Activated CD4-positive, alpha-beta memory T cell treated with anti-CD3 and anti-CD28 coated beads, Interleukin-2, amount 10 ng/mL, durations not matched to agents 7 days and 5 days (primary cell): ENCODE data around the gene RPL39L. TPM values are rescaled to one million over a fixed set of nuclear protein-coding genes. Genes with fewer than 3 reads are reported as not detected.
"Not testable (repeated sequence)": the region's sequence is repeated elsewhere in the genome, so short reads cannot be mapped to it uniquely, and the experiment has no call there.

Source experiments
- CTCF ChIA-PET: fragments of 350-600 bp; sonication (Branson Sonifier 250); formaldehyde crosslinking; loops from one replicate; lab custom pipeline; 2021; ENCODE audit warnings: antibody characterized with exemption, inconsistent platforms; lab: Charles Lee
- POLR2A ChIA-PET: fragments of 350-600 bp; sonication (Branson Sonifier 250); formaldehyde crosslinking; loops from one replicate; lab custom pipeline; 2021; ENCODE audit warnings: antibody characterized with exemption; lab: Charles Lee
- DNase-seq: peaks from one replicate; pipeline ENCODE4 v3.0.0-alpha.2; 2020
- H3K27ac Mint-ChIP-seq: one replicate; pipeline ENCODE4 v1.8.0; 2021; ENCODE audit warnings: mild to moderate bottlenecking, mixed read lengths
- H3K27me3 Mint-ChIP-seq: one replicate; pipeline ENCODE4 v1.8.0; 2021; ENCODE audit warnings: mixed read lengths
- H3K36me3 Mint-ChIP-seq: one replicate; pipeline ENCODE4 v1.8.0; 2021; ENCODE audit warnings: low read depth, mixed read lengths
- H3K4me1 Mint-ChIP-seq: one replicate; pipeline ENCODE4 v1.8.0; 2021; ENCODE audit warnings: mixed read lengths
- H3K4me3 Mint-ChIP-seq: one replicate; pipeline ENCODE4 v1.8.0; 2021; ENCODE audit warnings: mild to moderate bottlenecking, mixed read lengths
- H3K9me3 Mint-ChIP-seq: one replicate; pipeline ENCODE4 v1.8.0; 2021; ENCODE audit warnings: mixed read lengths
- total RNA-seq, 2 experiments: library from RNA; stranded (reverse); gene quantifications; one replicate each; pipeline ENCODE4 v1.2.3, GENCODE V29; 2021

RPL39L gene
- total RNA-seq, 2 experiments from 2014 or later: 23.0 to 23.1 TPM

- POLR2A ChIA-PET: interaction anchor here (1.6 kb wide), 1 partner anchor 352 kb away, joined by 6 read pairs; the partner anchor contains the start of gene EIF4A2
These were observed 4.1 kb downstream of the RPL39L start for GRCh38 chr3:187135172-187135690.

GRCh38 chr3:187133181-187133580, 6.1 kb downstream of the RPL39L start:
- H3K4me3 Mint-ChIP-seq, DNase-seq, POLR2A ChIA-PET, H3K27me3 Mint-ChIP-seq, H3K27ac Mint-ChIP-seq: not testable (repeated sequence)
- CTCF ChIA-PET: interaction anchor here (0.5 to 1.2 kb wide), 2 partner anchors 16 to 21 kb away, joined by 3 read pairs; no protein-coding TSS in a partner anchor
- Mint-ChIP-seq H3K4me1 (peaks cover 53% of the 10 kb centered on the region), H3K9me3 (peaks cover 17% of the 10 kb centered on the region), H3K36me3 (peaks cover 61% of the 10 kb centered on the region)

More at GRCh38 chr3:187135172-187135690, 4.1 kb downstream of the RPL39L start:
- Mint-ChIP-seq H3K4me1 (peaks cover 53% of the 10 kb centered on the region), H3K36me3 (peaks cover 52% of the 10 kb centered on the region), H3K9me3 (peaks cover 14% of the 10 kb centered on the region)
- H3K4me3 Mint-ChIP-seq, H3K27ac Mint-ChIP-seq, DNase-seq, H3K27me3 Mint-ChIP-seq: not testable (repeated sequence)
- CTCF ChIA-PET: interaction anchor here (1.3 to 1.5 kb wide), 2 partner anchors 23 to 25 kb away, joined by 3 to 6 read pairs; no protein-coding TSS in a partner anchor

GRCh38 chr3:187132666-187133065, 6.6 kb downstream of the RPL39L start:
- H3K4me3 Mint-ChIP-seq: no peak overlapping the region
- H3K27me3 Mint-ChIP-seq: no peaks in the 10 kb centered on the region
- H3K9me3 Mint-ChIP-seq: peaks cover 17% of the 10 kb centered on the region
- DNase-seq: no peak
- CTCF ChIA-PET: interaction anchor here (1.2 kb wide), 1 partner anchor 17 kb away, joined by 3 read pairs; no protein-coding TSS in a partner anchor
- POLR2A ChIA-PET: no interaction called here
- H3K36me3 Mint-ChIP-seq: peaks cover 63% of the 10 kb centered on the region
- H3K27ac Mint-ChIP-seq: no peak overlapping the region
- peaks cover 51% of the 10 kb centered on the region for H3K4me1 Mint-ChIP-seq

GRCh38 chr3:187131981-187132380, 7.3 kb downstream of the RPL39L start:
- Mint-ChIP-seq H3K27me3 (no peaks in the 10 kb centered on the region), H3K9me3 (peaks cover 17% of the 10 kb centered on the region), H3K27ac (no peak overlapping the region), H3K4me3 (no peak overlapping the region), H3K4me1 (peaks cover 47% of the 10 kb centered on the region), H3K36me3 (peaks cover 66% of the 10 kb centered on the region)
- DNase-seq: no peak
- CTCF ChIA-PET: interaction anchor here (0.6 to 5.0 kb wide), 4 partner anchors 7 to 110 kb away, joined by 3 to 87 read pairs (median 6); partner anchors contain the start of gene RPL39L
- POLR2A ChIA-PET: interaction anchor here (1.6 to 4.3 kb wide), 2 partner anchors 7 to 9 kb away, joined by 6 to 32 read pairs; partner anchors contain the start of gene RPL39L

- CTCF ChIA-PET: interaction anchor here (0.6 to 5.0 kb wide), 5 partner anchors 9 to 1543 kb away, joined by 3 to 87 read pairs (median 9); partner anchors contain the start of gene RPL39L
- no peaks in the 10 kb centered on the region for H3K27me3 Mint-ChIP-seq
- POLR2A ChIA-PET: interaction anchor here (1.1 to 4.3 kb wide), 4 partner anchors 9 to 347 kb away, joined by 6 to 32 read pairs (median 6); partner anchors contain the start of genes EIF4A2 and RPL39L
- peaks cover 12% of the 10 kb centered on the region for H3K9me3 Mint-ChIP-seq
- H3K4me3 Mint-ChIP-seq: peak overlapping the region; percentile 65
- peaks cover 37% of the 10 kb centered on the region for H3K4me1 Mint-ChIP-seq
- DNase-seq: peak; percentile 47
- peaks cover 64% of the 10 kb centered on the region for H3K36me3 Mint-ChIP-seq
- peak overlapping the region; percentile 96 for H3K27ac Mint-ChIP-seq
These were observed 8.8 kb downstream of the RPL39L start for GRCh38 chr3:187130346-187131066.

GRCh38 chr3:187125319-187126031, 13.8 kb downstream of the RPL39L start:
- Mint-ChIP-seq H3K27ac (no peak overlapping the region), H3K4me1 (peaks cover 22% of the 10 kb centered on the region), H3K27me3 (no peaks in the 10 kb centered on the region), H3K9me3 (peaks cover 8% of the 10 kb centered on the region), H3K36me3 (peaks cover 46% of the 10 kb centered on the region), H3K4me3 (no peak overlapping the region)
- POLR2A ChIA-PET: interaction anchor here (1.6 kb wide), 1 partner anchor 342 kb away, joined by 4 read pairs; the partner anchor contains the start of gene EIF4A2
- CTCF ChIA-PET: interaction anchor here (1.5 kb wide), 1 partner anchor 24 kb away, joined by 4 read pairs; no protein-coding TSS in a partner anchor
- no peak for DNase-seq

GRCh38 chr3:187122261-187122660, 17.0 kb downstream of the RPL39L start:
- no peak overlapping the region for H3K27ac Mint-ChIP-seq
- peaks cover 5% of the 10 kb centered on the region for H3K4me1 Mint-ChIP-seq
- POLR2A ChIA-PET: interaction anchor here (1.0 kb wide), 1 partner anchor 17 kb away, joined by 3 read pairs; the partner anchor contains the start of gene RPL39L
- DNase-seq: no peak
- H3K4me3 Mint-ChIP-seq: no peak overlapping the region
- H3K36me3 Mint-ChIP-seq: peaks cover 18% of the 10 kb centered on the region
- peaks cover 5% of the 10 kb centered on the region for H3K9me3 Mint-ChIP-seq
- no peaks in the 10 kb centered on the region for H3K27me3 Mint-ChIP-seq
- CTCF ChIA-PET: interaction anchor here (1.3 to 2.0 kb wide), 2 partner anchors 9 to 17 kb away, joined by 5 to 9 read pairs; partner anchors contain the start of gene RPL39L

- DNase-seq: no peak
- POLR2A ChIA-PET: interaction anchor here (0.9 kb wide), 1 partner anchor 130 kb away, joined by 3 read pairs; no protein-coding TSS in a partner anchor
- no peak overlapping the region for H3K27ac Mint-ChIP-seq
- CTCF ChIA-PET: interaction anchor here (0.7 to 2.5 kb wide), 4 partner anchors 8 to 271 kb away, joined by 3 to 10 read pairs (median 5); partner anchors contain the start of gene RPL39L
- no peaks in the 10 kb centered on the region for H3K27me3 Mint-ChIP-seq
- peaks cover under 1% of the 10 kb centered on the region for H3K4me1 Mint-ChIP-seq
- peaks cover 7% of the 10 kb centered on the region for H3K36me3 Mint-ChIP-seq
- H3K4me3 Mint-ChIP-seq: no peak overlapping the region
- no peaks in the 10 kb centered on the region for H3K9me3 Mint-ChIP-seq
These were observed 19.0 kb downstream of the RPL39L start for GRCh38 chr3:187120326-187120725.

GRCh38 chr3:187114511-187114910, 24.8 kb downstream of the RPL39L start:
- Mint-ChIP-seq H3K9me3 (no peaks in the 10 kb centered on the region), H3K27ac (no peak overlapping the region), H3K36me3 (no peaks in the 10 kb centered on the region), H3K27me3 (no peaks in the 10 kb centered on the region), H3K4me1 (peaks cover 7% of the 10 kb centered on the region), H3K4me3 (no peak overlapping the region)
- CTCF ChIA-PET: interaction anchor here (1.6 to 7.0 kb wide), 6 partner anchors 14 to 265 kb away, joined by 8 to 129 read pairs (median 19); partner anchors contain the start of gene RPL39L
- no peak for DNase-seq
- POLR2A ChIA-PET: interaction anchor here (1.5 kb wide), 1 partner anchor 13 kb away, joined by 6 read pairs; no protein-coding TSS in a partner anchor

- Mint-ChIP-seq H3K4me3 (no peak overlapping the region), H3K9me3 (no peaks in the 10 kb centered on the region), H3K27me3 (no peaks in the 10 kb centered on the region), H3K27ac (no peak overlapping the region), H3K36me3 (no peaks in the 10 kb centered on the region), H3K4me1 (peaks cover 7% of the 10 kb centered on the region)
- ChIA-PET CTCF (interaction anchor here (0.6 to 7.0 kb wide), 39 partner anchors 8 to 567 kb away, joined by 3 to 129 read pairs (median 5); partner anchors contain the start of gene RPL39L), POLR2A (interaction anchor here (0.6 to 2.7 kb wide), 10 partner anchors 11 to 502 kb away, joined by 3 to 15 read pairs (median 5); partner anchors contain the start of genes EIF4A2 and RPL39L)
- no peak for DNase-seq
These were observed 26.1 kb downstream of the RPL39L start for GRCh38 chr3:187112934-187113793.

GRCh38 chr3:187110156-187110555, 29.1 kb downstream of the RPL39L start:
- Mint-ChIP-seq H3K4me1 (peaks cover 7% of the 10 kb centered on the region), H3K4me3 (no peak overlapping the region), H3K27ac (no peak overlapping the region), H3K36me3 (no peaks in the 10 kb centered on the region), H3K27me3 (no peaks in the 10 kb centered on the region), H3K9me3 (no peaks in the 10 kb centered on the region)
- no peak for DNase-seq
- CTCF ChIA-PET: interaction anchor here (0.8 to 7.0 kb wide), 5 partner anchors 25 to 55 kb away, joined by 3 to 129 read pairs (median 7); partner anchors contain the start of gene RPL39L
- POLR2A ChIA-PET: no interaction called here
